ENCODE data around the gene NPAS3.
"Not testable (repeated sequence)": the region's sequence is repeated elsewhere in the genome, so short reads cannot be mapped to it uniquely, and the experiment has no call there.

The NPAS3 gene

DNA sequence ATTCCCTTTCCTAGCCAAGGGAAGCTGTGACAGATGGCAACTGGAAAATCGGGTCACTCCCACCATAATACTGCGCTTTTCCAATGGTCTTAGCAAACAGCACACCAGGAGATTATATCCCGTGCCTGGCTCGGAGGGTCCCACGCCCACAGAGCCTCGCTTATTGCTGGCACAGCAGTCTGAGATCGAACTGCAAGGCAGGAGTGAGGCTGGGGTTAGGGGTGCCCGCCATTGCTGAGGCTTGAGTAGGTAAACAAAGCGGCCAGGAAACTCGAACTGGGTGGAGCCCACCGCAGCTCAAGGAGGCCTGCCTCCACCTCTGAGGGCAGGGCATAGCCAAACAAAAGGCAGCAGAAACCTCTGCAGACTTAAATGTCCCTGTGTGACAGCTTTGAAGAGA, 149.6 kb downstream of the NPAS3 start:
- DNase-seq = not testable (repeated sequence)

DNA sequence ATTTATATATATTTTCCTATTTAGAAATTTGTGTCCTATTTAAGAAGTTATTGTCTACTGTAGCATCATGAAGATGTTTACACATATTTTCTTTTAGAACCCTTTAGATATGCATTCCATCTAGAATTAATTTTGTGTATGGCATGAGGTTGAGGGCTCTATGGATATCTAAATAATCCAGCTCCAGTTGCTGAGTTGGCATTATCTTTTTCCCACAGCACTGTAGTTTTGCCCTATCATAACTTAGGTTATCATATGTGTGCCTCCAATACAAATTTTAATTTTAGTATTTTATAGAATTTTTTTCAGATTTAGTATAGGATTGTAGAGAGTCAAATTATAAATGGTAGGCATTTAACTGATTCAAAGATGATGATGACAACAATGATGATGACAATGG, 159.3 kb downstream of the NPAS3 start:
- DNase-seq = no peak

DNA sequence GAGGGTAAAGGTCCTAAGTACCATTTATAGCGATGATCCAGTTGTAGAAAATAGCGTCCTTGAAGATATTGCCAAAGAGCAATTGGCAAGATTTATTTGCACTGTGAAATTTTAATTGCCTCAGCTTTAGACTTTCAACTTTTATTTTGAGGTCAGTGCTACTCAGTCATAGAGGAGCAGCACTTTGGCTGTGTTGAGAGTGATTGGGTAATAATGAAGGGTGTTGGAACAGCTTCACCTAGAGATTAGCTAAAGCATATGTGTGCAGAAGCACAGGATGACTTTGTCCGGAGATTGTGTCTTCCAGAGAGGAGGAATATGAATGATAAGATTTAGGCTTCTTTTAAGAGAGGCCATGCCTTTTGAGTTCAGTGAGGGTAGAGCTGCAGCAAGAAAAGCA, 164.8 kb downstream of the NPAS3 start:
- DNase-seq = no peak

DNA sequence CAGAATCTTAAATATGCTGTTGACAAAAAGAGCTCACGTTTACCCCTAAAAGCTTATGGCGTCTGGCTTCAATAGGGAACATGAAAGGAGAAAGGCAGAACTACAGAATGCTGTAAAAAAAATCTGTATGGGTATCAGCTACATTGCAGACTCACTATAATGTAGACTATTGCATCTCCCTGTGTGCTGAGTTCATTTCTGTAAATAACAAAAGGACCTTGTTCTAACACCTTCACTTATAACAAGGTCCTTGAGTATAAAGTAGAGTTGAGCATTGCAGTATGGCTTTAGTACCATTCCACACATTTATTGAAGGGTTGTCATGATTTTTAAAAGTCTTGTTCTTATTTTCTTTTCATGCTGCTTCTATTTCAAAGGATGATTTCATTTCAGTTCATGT, 165.3 kb downstream of the NPAS3 start:
- no peak for DNase-seq

DNA sequence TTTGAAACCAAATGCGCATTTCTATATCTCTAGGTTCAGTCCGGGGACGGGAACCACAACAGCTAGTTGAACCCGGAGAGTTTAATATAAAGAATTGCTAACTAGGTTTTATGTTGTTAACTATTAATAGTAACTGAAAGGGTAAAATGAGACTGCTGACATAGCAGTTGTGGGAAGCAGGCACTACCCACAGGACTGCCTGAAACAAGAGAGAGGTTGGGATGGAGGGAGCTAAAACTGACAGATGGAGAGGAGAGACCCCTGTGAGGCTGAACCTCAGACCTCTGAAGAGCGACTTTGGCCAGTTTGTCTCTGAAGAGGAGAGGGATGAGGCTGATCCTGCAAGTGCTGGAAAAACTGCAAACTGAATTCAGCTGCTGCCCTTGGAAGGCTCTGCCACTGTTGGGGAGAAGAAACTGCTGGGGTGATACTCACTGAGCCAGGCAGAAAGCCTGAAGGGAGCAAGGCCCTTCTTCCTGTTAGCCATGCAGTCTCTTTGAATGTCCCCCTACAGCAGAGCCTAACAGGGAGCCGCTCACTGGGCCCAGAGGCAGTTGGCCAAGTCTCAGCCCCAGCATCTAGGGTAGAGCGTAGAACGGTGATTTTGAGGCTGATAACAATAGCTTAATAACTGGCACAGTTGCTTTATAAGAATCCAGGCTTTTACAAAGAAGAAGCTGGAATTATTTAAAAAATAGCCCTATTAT, 172.2 kb downstream of the NPAS3 start:
- DNase-seq = no peak

DNA sequence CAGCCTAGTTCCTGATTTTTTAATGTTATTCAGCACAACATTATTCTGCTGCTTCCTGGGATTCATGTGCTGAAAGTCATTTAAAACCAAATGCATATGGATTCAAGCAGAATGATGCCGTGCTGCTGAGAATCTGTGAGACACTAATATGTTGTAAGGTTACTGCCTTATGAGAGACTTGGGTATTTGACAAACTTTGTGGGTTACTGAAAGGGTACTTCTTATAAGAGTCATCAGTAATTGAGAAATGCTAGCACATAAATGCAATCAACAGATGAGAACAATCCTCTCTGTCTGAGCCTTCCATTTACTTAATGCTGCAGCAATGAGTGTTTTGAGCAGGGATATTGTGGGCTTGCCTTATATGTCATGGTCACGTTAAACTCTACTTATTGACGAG, 175.7 kb downstream of the NPAS3 start:
- DNase-seq = no peak

DNA sequence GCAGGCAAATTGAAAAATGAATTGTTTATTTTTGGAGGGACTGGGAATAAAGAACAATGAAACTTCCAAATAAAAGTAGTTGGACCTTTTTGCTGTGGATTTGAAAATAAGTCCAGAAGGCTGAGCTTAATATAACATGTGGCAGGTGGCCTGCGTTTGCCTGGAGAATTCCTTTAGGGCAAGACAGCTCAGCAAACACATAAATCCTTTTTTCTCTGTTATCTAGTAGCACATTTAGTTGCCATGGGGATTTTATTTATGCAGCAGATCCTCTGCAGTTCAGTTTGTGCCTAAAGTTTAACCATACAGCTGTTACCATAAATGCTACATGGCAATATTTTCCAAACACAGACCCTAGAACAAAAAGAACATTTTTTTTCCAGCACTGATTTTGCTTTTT, 180.0 kb downstream of the NPAS3 start:
- peak; percentile 52 to 82 for DNase-seq

DNA sequence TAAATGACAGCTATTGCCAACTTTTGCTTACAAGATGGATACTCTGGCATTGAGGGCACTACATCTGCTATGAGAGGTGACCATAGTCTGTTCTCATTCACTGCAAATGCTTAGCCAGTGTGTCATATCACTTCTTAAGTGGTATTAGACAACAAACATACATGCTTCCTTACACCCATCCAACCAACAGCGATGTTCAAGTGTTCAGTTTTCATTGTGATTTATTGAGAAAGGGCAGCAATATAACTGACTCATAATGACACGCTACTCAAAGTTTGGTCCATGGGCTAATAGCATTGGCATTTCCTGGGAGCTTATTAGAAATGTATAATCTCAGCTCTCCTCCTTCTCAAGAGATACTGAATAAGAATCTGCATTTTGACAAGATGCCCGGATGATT, 181.7 kb downstream of the NPAS3 start:
- no peak for DNase-seq

DNA sequence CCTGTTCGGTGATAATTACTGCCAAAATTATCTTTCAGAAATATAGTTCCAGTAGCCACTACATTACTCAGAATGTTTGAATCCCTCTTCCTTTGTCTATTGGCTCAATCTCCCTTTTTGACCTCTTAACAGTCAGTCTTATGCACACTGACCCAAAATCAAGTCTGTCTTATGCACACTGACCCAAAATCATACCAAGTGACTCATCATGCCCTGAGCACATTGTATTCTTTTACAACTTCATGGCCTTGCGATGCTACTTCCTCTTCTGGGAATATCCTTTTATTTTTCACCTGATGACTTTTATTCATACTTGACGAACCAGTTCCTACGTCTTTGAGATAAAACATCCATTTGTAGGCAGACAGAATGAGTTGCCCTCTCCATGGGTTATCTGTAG, 182.3 kb downstream of the NPAS3 start:
- no peak for DNase-seq

DNA sequence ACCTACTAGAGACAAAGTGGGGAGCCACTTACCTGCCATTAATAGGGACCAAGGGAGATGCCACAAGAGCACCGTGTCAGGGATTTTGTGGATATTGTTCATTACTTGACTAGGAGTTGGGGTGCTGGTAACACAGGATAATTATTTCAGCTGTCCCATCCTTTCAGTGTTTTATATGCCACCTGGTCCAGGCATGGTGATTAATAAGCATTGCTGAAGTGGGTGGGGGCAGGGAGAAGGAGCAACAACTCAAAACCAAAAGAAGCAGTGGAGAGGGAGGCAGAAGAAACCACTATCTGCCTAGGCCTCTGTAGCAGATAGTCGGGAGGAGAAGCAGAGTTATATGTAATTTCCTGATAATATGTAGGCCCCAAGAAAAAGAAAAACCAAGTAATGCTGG, 184.6 kb downstream of the NPAS3 start:
- peak in 1 of 2 experiments; percentile 68 for DNase-seq

DNA sequence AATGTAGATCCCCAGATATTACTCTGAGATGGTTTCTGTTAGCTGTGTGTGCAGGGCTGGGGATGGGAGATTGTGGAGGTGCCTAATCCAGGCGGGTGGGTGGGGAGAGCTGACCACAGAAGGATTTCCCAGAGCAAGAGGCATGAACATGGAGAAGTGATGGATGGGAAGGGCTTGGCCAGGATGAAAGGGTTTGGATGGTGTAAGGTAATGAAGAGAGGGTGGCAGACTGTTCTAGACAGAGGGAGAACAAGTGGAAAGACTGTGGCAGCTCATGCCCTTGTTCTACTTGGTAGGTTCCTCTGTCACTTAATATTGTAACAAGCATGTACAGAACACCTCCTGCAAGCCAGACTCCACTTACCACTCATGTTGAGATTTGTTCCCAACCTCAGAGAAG, 187.8 kb downstream of the NPAS3 start:
- DNase-seq = no peak

DNA sequence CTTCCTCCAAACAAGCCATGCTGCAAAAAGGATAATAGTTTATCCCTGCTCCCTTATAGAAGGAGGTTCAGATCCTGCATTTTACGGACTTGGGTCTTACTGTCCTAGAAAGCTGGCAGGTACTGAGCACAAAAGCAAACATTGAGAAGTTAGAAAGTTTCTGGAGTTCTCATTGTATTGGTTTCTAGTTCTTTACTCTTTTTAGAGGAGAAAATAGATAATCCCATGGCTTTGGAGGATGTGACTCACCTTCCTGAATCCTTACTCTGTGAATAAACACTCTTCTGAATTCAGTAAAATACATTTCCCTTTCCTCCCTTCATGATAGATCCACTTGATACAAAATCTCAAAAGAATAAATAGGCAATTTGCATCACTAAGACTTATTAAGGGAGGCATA, 188.9 kb downstream of the NPAS3 start:
- no peak for DNase-seq

DNA sequence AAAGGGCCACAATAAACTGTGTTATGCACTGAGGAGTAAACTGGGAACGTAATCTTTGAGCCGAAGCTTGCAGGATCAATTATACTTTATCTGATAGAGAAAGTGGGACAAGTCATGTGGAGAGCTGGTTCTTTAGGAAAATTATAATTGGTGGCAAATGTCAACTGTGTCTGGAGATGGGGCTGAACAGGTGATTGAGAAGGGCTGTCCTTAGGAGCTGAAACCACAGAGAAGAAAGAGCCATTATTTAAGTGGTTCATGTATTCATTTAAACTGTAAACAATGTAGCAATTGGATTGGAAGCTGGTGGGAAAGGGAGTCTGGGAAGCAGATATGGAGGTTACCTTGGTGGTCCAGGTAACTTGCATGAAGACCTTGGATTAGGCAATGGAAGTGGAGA, 193.1 kb downstream of the NPAS3 start:
- DNase-seq = no peak

DNA sequence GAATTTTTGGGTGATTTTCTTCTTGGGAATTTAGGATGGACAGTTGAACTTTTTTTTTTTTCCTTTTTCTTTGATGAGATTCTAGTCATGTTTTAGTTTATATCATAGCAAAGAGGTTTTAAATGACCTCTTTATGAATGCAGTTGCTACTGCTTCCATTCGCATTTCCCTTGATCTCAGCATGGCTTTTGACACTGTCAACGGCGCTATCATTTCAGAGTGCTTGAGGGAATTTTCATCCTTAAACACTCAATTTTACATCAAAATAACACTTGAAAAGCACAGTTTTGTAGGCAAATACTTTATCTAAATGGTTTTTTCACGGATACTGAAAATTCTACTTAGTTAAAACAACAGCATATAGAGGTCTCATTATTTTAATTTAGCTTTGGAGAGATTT, 195.5 kb downstream of the NPAS3 start:
- DNase-seq = no peak

DNA sequence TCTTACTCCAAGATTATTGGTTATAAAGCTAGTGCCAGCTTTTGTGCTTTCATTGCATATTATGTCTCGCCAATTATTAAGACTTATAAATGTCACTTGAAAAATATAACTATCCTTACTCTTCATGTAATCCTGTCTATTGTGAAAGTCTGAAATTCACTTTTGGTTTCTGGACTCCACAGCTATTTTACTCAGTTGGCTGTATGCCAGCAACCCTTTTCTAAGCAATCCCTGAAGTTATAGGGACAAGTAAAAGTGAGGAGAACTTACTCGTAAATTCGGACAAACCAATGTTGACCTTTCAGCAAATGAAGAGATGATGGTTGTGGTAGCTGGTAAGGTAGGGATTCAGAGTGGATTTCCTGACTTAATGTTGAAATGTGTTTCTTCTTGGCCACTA, 196.3 kb downstream of the NPAS3 start:
- DNase-seq = no peak

DNA sequence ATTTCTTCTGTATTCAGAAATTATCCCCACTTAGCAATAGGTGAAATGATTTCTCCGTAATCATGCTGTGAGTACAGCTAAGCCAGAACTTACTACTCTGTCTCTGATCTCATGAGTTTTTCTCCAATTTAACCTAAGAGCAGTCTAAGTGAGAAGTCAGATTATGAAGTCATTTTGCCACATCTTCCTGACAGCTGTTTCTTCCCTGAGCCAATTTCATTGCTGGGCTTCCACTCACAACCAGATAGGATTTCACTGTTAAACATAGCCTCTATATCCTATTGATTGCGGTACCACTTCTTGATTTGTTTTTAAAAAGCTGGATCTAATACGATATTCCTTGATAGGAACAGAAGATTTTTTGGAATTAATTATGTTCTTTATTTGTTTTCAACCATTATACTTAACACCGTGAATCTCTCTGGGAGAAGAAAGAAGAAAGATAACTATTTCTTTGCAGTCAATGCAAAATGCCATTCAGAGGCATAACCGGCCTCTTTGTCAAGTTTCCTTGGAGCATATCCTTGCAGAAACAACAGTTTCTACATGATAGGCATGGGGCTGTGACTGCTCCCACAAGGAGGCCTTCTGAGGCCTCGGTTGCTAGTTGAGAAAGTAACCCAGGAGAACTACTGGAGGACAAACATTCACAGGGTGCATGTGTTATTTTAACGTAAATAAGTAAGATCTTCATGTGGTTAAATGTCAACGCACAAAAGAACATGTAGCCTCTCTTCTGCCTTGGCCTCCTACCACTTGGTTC, 212.2 kb downstream of the NPAS3 start:
- DNase-seq = peak in 1 of 2 experiments; percentile 15

DNA sequence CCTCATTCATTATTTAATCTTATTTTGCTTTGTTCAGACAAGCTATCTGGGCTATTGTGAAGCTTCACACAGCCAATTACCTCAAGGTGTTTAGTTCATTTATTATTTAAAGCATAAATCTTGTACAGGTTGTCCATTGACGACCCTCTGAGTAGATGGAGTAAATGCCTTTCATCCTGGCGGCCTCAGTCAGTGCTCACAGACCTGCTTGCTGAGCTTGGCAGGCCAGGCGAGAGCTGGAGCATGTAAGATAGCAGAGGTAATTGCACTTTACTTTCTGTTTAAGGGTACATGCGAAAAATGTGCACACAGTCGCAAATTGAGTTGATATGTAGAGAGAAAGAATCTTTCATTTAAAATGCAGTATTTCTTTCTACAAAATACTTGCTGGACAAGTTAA, 224.4 kb downstream of the NPAS3 start:
- no peak for DNase-seq

DNA sequence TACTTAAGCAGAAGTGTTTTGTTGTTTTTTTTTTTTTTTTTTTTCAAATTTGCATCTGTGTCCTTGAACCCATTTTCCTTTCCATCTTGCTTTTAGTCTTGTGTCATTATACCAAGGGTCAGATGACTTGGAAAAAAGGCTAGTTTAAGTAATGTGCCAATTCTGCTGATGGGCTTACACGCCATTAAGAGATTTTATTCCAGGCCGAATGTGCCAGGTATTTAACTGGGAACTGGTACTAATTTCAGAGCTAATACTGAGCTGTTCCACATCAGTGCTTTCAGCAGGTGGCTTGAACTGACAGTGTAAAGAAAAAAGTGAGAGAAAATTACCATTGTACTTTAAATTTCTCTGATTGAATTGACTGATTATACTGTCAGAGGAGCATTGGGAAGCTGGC, 224.9 kb downstream of the NPAS3 start:
- peak in 1 of 2 experiments; percentile 33 for DNase-seq

DNA sequence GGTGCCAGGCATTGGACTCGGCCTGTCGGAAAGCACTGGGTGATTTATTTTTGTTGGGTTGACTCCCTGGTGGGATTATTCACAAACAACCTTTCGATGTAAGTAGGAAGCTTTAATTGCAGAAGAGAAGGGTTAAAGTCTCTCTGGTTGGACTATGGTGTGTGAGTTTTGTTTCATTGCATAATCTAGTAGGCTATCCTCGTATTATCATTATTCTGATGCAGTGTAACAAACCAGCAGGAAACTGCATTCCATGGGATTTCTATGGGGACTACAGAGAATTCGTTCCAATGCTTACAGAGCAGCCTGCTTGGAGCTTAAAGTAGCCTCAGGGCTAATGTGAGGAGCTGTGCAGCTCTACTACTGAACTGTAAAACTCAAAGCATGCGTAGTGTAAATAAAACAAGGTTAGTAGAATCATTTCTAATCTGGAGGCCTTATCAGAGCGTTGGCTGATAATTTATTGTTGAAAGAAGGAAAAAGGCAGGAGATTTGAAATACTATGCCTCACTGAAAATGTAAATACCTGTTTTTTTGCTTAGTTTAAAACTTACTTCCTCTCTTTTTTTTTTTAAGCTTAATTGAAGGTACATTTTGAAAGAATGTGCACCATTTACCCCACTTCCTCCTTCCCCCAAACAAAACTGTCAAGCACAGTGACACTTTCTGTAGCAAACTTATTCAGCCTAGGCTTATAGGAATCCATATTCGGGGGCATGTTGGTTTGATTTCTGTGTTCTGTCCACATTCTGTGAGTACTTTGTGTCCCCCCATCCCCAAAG, 226.7 kb downstream of the NPAS3 start:
- DNase-seq = no peak

DNA sequence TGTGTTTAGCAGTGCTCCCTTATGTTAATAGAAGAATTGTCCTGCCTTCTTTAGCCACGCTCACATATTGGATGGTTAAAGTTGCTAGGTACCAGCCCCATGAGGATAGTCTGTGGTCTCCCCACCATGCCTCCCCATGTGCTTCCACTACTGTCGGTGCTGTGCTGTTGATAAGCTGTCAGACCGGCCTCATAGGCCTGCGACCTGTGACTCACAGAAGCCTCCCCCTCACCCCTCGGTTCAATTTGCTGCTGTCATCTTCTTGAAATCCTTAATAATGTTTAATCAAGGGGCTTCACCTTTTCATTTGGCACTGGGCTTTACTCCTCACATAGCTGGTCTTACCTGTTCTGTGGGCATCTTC, 227.2 kb downstream of the NPAS3 start:
- DNase-seq = no peak

DNA sequence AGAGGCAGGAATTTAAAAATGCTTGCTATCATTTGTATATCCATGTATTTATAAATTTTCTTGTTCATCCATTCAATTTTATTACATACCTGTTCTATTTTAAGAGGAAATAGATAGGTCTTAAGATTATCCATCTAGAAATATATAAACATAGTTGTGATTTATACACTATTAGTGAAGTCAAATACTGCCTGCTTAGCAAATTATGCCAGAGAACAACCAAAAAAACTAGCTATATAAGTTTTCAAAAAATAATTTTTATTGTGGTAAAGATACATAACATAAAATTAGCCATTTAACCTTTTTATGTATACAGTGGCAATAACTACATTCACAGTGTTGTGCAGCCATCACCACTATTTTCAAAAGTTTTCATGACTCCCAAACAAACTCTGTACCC, 237.3 kb downstream of the NPAS3 start:
- no peak for DNase-seq

DNA sequence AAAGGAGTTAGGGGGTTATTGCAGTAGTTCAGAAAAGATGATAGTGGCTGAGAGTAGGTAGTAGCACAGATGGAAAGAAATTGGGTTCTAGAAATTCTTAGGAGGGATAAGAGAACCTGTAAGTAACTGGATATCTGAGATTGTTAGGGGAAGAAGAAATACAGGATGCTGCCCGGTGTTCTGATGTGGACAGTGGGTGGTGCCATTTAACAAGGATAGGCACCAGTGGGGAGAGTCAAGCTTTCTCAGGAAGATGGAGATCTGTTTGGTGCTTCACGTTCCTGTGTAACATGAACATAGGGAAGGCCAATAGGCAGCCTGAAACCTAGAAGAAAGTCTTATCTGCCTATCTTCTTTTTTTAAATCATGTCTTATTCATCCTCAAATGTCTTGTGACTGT, 245.9 kb downstream of the NPAS3 start:
- DNase-seq = peak; percentile 4 to 60

DNA sequence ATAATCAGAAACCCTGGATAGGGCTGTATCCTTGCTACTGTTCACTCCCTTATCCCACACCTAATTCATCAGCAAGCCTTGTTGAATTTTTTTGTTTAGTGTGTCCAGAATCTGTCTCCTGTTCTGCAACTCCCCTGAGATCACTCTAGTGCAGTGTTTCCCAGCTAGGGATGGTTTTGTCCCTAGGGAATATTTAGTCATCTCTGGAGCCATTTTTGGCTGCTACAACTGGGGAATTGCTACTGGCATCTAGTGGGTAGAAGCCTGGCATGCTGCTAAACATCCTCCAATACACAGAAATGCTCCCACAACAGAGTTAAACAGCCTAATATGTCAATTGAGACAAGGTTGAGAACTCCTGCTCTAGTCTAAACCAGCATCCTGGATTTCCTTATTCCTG, 248.0 kb downstream of the NPAS3 start:
- DNase-seq = no peak

DNA sequence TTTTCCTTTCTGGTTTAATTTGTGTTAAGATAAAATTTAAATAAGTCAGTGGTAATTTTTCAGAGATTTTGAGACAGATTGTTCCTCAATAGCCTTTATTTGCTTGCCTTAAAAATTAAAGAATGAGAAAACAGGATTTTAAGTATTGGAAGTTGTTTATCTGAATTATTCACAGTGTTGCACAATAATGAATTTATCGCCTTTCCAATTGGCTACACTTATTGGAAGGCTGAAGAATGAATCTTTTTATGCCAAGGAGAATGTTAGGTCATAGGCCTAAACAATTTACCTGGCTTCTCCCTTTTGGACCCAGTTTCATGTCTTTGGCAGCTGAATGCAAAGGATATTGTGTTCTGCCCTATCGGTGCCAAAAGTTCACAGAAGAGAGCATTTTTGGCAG, 250.2 kb downstream of the NPAS3 start:
- no peak for DNase-seq
